Germinal center (tissue), 1 donor: ENCODE data around the gene GPRC5B.

Experiments used
- DNase-seq: peaks from one replicate; pipeline ENCODE4 v3.0.0; 2012; ENCODE audit warnings: mixed read lengths, low spot score

Gene GPRC5B

GRCh38 chr16:19810817-19811731, 73.6 kb downstream of the GPRC5B start:
- DNase-seq: no peak

GRCh38 chr16:19809693-19810092, 75.0 kb downstream of the GPRC5B start:
- DNase-seq: no peak

GRCh38 chr16:19809121-19809635, 75.5 kb downstream of the GPRC5B start:
- DNase-seq: no peak

GRCh38 chr16:19808061-19808641, 76.5 kb downstream of the GPRC5B start:
- DNase-seq: no peak
